Dermis blood vessel endothelial cell (primary cell): ENCODE measurements around the gene REEP3. TPM values are rescaled to one million over a fixed set of nuclear protein-coding genes. Genes with fewer than 3 reads are reported as not detected.
A peak's percentile ranks its signal among the peaks of the same experiment; 100 is the strongest.

ENCODE experiments used
- DNase-seq: peaks from one replicate; pipeline ENCODE4 v3.0.0; 2010
- total RNA-seq: library from RNA; depleted of rRNA; stranded (reverse); fragments of >200 nt; gene quantifications from 2 replicates; pipeline ENCODE4 v1.2.3, GENCODE V29; 2014

REEP3 gene
- total RNA-seq, 1 donor from 2014 or later: 67.6 TPM

DNA sequence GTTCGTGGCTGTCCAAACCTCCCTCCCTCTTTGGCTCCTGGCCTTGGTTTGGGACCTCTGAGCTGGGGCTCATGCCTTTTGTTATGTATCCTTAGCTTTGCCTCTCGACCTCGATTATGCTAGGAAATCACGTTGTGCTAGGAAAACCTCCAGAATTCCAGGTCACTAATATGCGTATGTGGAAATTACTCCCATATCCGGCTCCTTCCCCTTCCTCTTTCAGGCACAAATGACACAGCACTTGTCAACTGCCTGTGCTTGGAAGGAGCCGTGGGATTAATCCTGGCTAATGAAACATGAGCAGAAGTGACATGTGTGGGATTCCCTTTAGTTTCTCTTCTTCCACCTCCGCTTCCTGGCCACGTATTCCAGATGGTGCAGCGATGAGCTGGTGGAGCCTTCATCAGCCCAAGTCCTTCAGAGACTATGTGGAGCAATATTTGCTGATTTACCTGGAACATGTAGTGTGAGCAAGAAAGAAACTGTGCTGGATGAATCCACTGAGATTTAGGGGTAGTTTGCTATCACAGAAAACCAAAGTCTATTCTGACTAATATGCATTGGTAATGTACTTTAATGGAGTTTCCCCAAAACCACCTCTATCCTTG lies 149.2 kb downstream of the REEP3 start:
- DNase-seq: peak; percentile 94

- peak; percentile 70 for DNase-seq
Observed at GRCh38 chr10:63671317-63671937, 150.2 kb downstream of the REEP3 start.

- DNase-seq: peak; percentile 30
Observed at GRCh38 chr10:63672491-63672890, 151.3 kb downstream of the REEP3 start.

DNA sequence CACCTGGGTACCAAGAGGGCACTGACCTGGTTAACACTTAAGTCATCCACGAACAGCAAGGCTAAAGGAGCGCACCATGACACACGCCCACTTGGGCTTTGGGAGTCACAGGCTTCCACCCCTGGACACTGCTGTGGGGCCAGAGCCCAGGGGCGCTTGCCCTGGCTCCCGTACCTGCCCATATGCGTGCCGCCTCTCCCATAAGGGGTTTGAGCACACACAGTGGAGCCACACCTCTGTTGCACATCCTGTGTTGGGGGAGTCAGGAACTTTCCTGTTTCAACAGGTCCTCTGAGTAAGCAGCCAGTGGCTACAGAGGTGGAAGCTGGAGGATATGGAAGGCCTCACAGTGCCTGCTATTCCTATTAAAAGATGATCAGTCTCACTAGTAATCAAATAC lies 152.0 kb downstream of the REEP3 start:
- DNase-seq: no peak

DNA sequence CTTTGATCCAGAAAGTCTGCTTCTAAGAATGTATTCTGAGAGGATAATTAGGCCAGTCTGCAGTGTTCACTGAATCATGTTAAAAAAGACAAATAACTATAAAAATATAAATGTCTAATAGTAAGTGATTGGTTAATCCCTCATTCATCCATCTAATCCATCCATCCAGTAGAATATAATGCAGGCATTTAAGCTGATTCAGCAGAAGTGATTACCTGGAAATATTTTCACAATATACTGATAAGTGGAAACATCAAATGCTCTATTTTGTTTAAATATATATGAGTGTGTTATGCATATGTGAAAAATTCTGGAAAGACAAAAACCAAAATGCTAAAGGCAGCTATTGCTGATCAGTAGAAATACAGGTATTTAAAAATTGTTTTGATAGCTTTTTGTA lies 152.6 kb downstream of the REEP3 start:
- DNase-seq: no peak

Other genes with a start within 250 kb of the REEP3 start
- gene JMJD1C, start 55.4 kb upstream of the REEP3 start, total RNA-seq: 167 and 205 TPM in 2 replicates